Stomach (tissue), 9 donors: ENCODE data around the gene RTP2. TPM values are rescaled to one million over a fixed set of nuclear protein-coding genes. Genes with fewer than 3 reads are reported as not detected.

Experiments
- DNase-seq, 2 donors: peaks; one replicate each; pipeline versions ENCODE4 v3.0.0 to v3.0.0-alpha.2; 2013 to 2019
- H3K27ac ChIP-seq, 5 donors: fragments of 200-600 bp in 4 of 5; sonication (generic) in 4 of 5; one replicate each; pipeline ENCODE4 v1.5.1; 2013 to 2019; ENCODE audit warnings: mild to moderate bottlenecking in 1 of 5, moderate library complexity in 1 of 5
- H3K27me3 ChIP-seq, 3 donors: fragments of 200-600 bp; sonication (generic); one replicate each; pipeline ENCODE4 v1.5.1; 2017 to 2019; ENCODE audit warnings: mixed run types in 1 of 3
- H3K36me3 ChIP-seq, 4 donors: fragments of 200-600 bp; sonication (generic); 1 replicate in 3 of 4; 2 replicates in 1 of 4; pipeline ENCODE4 v1.5.1; 2016 to 2019
- H3K4me1 ChIP-seq, 4 donors: fragments of 200-600 bp; sonication (generic); one replicate each; pipeline ENCODE4 v1.5.1; 2016 to 2019
- H3K4me3 ChIP-seq, 4 donors: fragments of 200-600 bp; sonication (generic) in 3 of 4; one replicate each; pipeline ENCODE4 v1.5.1; 2016 to 2019; ENCODE audit warnings: mild to moderate bottlenecking in 1 of 4
- H3K9me3 ChIP-seq, 4 donors: fragments of 200-600 bp; sonication (generic); one replicate each; pipeline ENCODE4 v1.5.1; 2016 to 2019
- EP300 ChIP-seq: sonication (generic); formaldehyde crosslinking; IDR thresholded peaks from one replicate; pipeline ENCODE4 v1.6.1; 2017; ENCODE audit warnings: antibody characterized with exemption
- POLR2A ChIP-seq, 4 donors: fragments of 450-650 bp; IDR thresholded peaks; one replicate each; pipeline ENCODE4 v1.6.1; 2016; ENCODE audit warnings: antibody characterized with exemption in 4 of 4, control low read depth in 2 of 4, mild to moderate bottlenecking in 1 of 4, moderate library complexity in 1 of 4
- POLR2AphosphoS5 ChIP-seq, 3 donors: sonication (generic); formaldehyde crosslinking; IDR thresholded peaks; one replicate each; pipeline ENCODE4 v1.6.1; 2016; ENCODE audit warnings: antibody characterized with exemption in 3 of 3
- WGBS, 5 donors: extraction: QIAGEN DNeasy Blood & Tissue Kit in 3 of 5; methylation state at CpG; one replicate each; pipeline versions ENCODE4 v1.1.5 to v1.1.7; 2013 to 2018; 5-methylcytosine and 5-hydroxymethylcytosine counted together
- intact Hi-C: fragments of 100-400 bp; cut with DNase I; formaldehyde crosslinking; loops from one replicate; pipeline ENCODE4 v1.15.1; 2023; ENCODE audit warnings: low total_unique reads
- polyA plus RNA-seq, 3 donors: library from polyadenylated mRNA; stranded (reverse); fragments of 200-250 nt; gene quantifications; one replicate each; pipeline ENCODE4 v1.2.3, GENCODE V29; 2013
- total RNA-seq, 5 donors: library from RNA; depleted of rRNA; stranded (reverse); fragments of >200 nt; gene quantifications; one replicate each; pipeline versions ENCODE4 v1.1.0 to v1.2.3, GENCODE V29; 2014 to 2016
- TF ChIP-seq, protein P1 (sequence below), 7 experiments: fragments of 450-650 bp in 4 of 7; fragments of 200-600 bp in 3 of 7; sonication (generic) in 3 of 7; IDR thresholded peaks; one replicate each; pipeline ENCODE4 v1.5.1; 2016 to 2019; ENCODE audit warnings: antibody characterized with exemption in 7 of 7, control low read depth in 2 of 7, mild to moderate bottlenecking in 1 of 7
- donor health status: healthy with polysubstance abuse.
- donor health status: Bipolar disorder and iron deficiency.
- donor health status: healthy.

Gene RTP2
- total and polyA plus RNA-seq, 8 donors, result not detected

GRCh38 chr3:187739094-187739560 is 36.8 kb upstream of the RTP2 start:
- H3K27ac ChIP-seq, result peak overlapping the region; percentile 76 to 100 (median 98)
- TF ChIP-seq, protein P1, sequence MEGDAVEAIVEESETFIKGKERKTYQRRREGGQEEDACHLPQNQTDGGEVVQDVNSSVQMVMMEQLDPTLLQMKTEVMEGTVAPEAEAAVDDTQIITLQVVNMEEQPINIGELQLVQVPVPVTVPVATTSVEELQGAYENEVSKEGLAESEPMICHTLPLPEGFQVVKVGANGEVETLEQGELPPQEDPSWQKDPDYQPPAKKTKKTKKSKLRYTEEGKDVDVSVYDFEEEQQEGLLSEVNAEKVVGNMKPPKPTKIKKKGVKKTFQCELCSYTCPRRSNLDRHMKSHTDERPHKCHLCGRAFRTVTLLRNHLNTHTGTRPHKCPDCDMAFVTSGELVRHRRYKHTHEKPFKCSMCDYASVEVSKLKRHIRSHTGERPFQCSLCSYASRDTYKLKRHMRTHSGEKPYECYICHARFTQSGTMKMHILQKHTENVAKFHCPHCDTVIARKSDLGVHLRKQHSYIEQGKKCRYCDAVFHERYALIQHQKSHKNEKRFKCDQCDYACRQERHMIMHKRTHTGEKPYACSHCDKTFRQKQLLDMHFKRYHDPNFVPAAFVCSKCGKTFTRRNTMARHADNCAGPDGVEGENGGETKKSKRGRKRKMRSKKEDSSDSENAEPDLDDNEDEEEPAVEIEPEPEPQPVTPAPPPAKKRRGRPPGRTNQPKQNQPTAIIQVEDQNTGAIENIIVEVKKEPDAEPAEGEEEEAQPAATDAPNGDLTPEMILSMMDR (IDR thresholded peaks at IDR 0.05), result no peak
- TF ChIP-seq POLR2AphosphoS5 (IDR thresholded peaks at IDR 0.05) (no peak), EP300 (peak; percentile 35), POLR2A (IDR thresholded peaks at IDR 0.05) (no peak)
- H3K36me3 ChIP-seq, result peaks cover 0 to 6% (median 5%) of the 10 kb centered on the region in 4 donors
- DNase-seq, result peak; percentile 56 to 72
- peaks cover 27 to 66% (median 56%) of the 10 kb centered on the region in 4 donors for H3K4me1 ChIP-seq
- H3K9me3 ChIP-seq, result no peaks in the 10 kb centered on the region
- no peaks in the 10 kb centered on the region for H3K27me3 ChIP-seq
- peak overlapping the region; percentile 57 to 83 (median 70) for H3K4me3 ChIP-seq
- WGBS, 5 donors, result 0 to 1% (median 1%) methylated on average over 22 of the region's 22 CpGs
- intact Hi-C loops, result loop anchor here (5.0 to 10.0 kb wide), 2 partner anchors 1206 to 1223 kb away; no protein-coding TSS in a partner anchor

DNA sequence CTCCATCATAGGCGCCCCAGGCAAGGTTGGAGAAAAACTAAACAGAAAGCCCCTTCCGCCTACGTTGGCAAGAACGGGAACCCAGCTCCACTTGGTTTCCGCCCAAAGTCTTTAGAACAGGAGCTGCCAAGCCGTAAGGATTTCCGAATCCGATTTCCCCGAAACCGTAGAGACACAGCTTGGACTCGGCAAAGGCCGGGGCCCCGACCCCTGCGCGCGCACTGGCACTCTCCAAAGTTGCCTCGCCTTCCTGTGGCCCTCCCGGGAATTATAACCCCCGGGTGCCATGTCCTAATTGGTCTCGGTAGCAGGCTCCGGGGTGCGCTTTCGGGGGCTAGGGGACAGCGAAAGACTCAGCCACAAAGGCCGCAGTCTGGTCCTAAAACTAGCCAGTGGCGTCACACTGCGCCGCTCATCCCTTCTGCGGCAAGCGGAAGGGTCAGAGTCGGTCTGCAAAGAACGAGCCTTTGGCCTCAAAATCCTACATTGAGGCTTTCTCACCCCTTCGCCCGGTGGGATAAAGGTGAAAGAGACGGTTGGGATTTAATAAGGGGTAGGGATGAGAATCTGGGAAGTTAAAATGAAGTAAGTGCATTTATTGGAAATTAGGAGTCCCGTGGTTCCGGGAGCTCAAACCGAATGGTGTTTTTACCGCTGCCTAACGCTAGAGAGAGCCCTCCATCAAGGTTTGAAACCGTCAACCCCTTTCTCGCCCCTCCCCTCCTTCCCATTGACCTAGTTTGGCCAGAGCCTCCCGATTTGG is 36.2 kb upstream of the RTP2 start:
- intact Hi-C loops, result loop anchor here (5.0 to 10.0 kb wide), 2 partner anchors 1206 to 1224 kb away; no protein-coding TSS in a partner anchor
- peaks cover 3 to 12% (median 11%) of the 10 kb centered on the region in 4 donors for H3K36me3 ChIP-seq
- TF ChIP-seq POLR2AphosphoS5 (IDR thresholded peaks at IDR 0.05) (peak; percentile 30 to 80 (median 41)), POLR2A (IDR thresholded peaks at IDR 0.05) (no peak)
- TF ChIP-seq, protein P1 (IDR thresholded peaks at IDR 0.05), result peak in 5 of 7 experiments; percentile 54 to 87 (median 71)
- peak; percentile 87 to 97 for DNase-seq
- peaks cover 27 to 67% (median 56%) of the 10 kb centered on the region in 4 donors for H3K4me1 ChIP-seq
- H3K4me3 ChIP-seq, result peak overlapping the region; percentile 57 to 83 (median 70)
- H3K27me3 ChIP-seq, result no peaks in the 10 kb centered on the region
- H3K27ac ChIP-seq, result peak overlapping the region; percentile 76 to 100 (median 98)
- no peaks in the 10 kb centered on the region for H3K9me3 ChIP-seq
- 0% methylated on average over 24 to 43 of the region's 43 CpGs for WGBS, 5 donors

DNA sequence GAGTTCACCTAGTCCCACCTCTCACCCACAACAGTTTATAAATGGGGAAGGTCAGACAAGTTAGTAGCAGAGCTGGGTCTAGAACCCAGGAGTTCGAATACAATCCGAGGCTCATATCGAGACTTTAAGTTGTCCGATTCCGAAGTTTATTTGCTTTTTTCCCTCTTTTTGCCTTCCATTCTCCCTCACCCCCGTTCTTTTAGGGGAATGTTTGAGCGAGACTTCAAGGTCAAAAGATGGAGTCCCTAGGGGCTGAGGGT is 35.6 kb upstream of the RTP2 start:
- H3K4me1 ChIP-seq, result peaks cover 24 to 64% (median 55%) of the 10 kb centered on the region in 4 donors
- TF ChIP-seq POLR2A (IDR thresholded peaks at IDR 0.05), result no peak
- TF ChIP-seq POLR2AphosphoS5 (IDR thresholded peaks at IDR 0.05), result no peak
- TF ChIP-seq, protein P1 (IDR thresholded peaks at IDR 0.05), result no peak
- TF ChIP-seq EP300, result no peak
- WGBS, 5 donors, result 0 to 1% (median 0%) methylated on average over 7 of the region's 7 CpGs
- peaks cover 8 to 17% (median 16%) of the 10 kb centered on the region in 4 donors for H3K36me3 ChIP-seq
- DNase-seq, result no peak
- H3K27ac ChIP-seq, result peak overlapping the region; percentile 76 to 100 (median 98)
- H3K4me3 ChIP-seq, result peak overlapping the region; percentile 57 to 83 (median 70)
- H3K27me3 ChIP-seq, result no peaks in the 10 kb centered on the region
- H3K9me3 ChIP-seq, result no peaks in the 10 kb centered on the region
- intact Hi-C loops, result loop anchor here (5.0 to 10.0 kb wide), 2 partner anchors 1207 to 1224 kb away; no protein-coding TSS in a partner anchor

DNA sequence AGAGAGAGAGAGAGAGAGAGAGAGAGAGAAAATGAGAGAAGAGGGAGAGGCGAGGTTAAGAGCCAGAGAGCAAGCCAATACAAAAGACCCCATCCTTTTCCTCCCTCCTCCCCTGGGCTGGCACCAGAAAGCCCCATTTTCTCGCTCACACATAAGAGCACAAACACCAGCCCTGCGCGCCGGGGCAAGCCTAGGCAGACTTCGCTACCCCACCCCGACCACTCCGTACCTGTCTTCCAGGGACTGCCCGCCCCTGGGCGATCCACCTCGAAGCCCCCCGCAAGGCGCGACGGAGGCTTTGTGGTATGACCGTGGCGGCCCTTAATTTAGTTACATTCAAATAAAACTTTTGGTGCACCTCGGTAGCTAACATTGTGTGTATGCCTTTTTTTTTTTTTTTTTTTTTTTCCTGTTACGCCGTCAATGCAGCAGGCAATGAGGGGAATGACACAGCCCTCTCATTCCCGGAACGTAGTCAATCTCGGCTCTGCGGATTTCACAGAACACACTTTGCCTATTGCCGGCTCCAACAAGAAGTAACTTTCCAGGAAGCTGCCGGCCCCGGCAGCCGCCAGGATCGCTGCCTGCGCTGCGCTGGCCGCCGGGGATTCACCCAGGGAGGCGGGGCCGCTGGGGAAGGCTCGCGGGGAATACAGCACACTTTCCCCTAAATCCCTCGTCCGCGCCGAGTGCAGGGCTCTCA is 35.2 kb upstream of the RTP2 start:
- 3 to 7% (median 4%) methylated on average over 31 to 41 of the region's 41 CpGs for WGBS, 5 donors
- no peaks in the 10 kb centered on the region for H3K27me3 ChIP-seq
- peak overlapping the region; percentile 57 to 83 (median 70) for H3K4me3 ChIP-seq
- peak overlapping the region; percentile 76 to 100 (median 98) for H3K27ac ChIP-seq
- H3K36me3 ChIP-seq, result peaks cover 10 to 22% (median 21%) of the 10 kb centered on the region in 4 donors
- intact Hi-C loops, result loop anchor here (5.0 to 10.0 kb wide), 2 partner anchors 1207 to 1225 kb away; no protein-coding TSS in a partner anchor
- peak in 1 of 4 donors; percentile 20 for TF ChIP-seq POLR2A (IDR thresholded peaks at IDR 0.05)
- TF ChIP-seq EP300, result no peak
- peak; percentile 50 to 77 (median 55) for TF ChIP-seq POLR2AphosphoS5 (IDR thresholded peaks at IDR 0.05)
- no peaks in the 10 kb centered on the region for H3K9me3 ChIP-seq
- peak; percentile 80 to 88 for DNase-seq
- H3K4me1 ChIP-seq, result peaks cover 19 to 59% (median 52%) of the 10 kb centered on the region in 4 donors
